ENCODE measurements around the gene RNF213.

Gene RNF213

GRCh38 chr17:80264205-80265075, 3.8 kb downstream of the RNF213 start:
- H3K4me3 ChIP-seq (ENCODE audit: low read depth, low read length): peak overlapping the region; percentile 49
- TF ChIP-seq CTCF (IDR thresholded peaks at IDR 0.05; ENCODE audit: low read depth, low read length): no peak

GRCh38 chr17:80265205-80266068, 4.8 kb downstream of the RNF213 start:
- H3K4me3 ChIP-seq (ENCODE audit: low read depth, low read length): no peak overlapping the region

GRCh38 chr17:80267391-80267790, 6.7 kb downstream of the RNF213 start:
- H3K4me3 ChIP-seq (ENCODE audit: low read depth, low read length): no peak overlapping the region
- no peak for TF ChIP-seq CTCF (IDR thresholded peaks at IDR 0.05; ENCODE audit: low read depth, low read length)

More at GRCh38 chr17:80265205-80266068, 4.8 kb downstream of the RNF213 start:
- TF ChIP-seq CTCF (IDR thresholded peaks at IDR 0.05; ENCODE audit: low read depth, low read length): no peak

- no peak overlapping the region for H3K4me3 ChIP-seq (ENCODE audit: low read depth, low read length)
- no peak for TF ChIP-seq CTCF (IDR thresholded peaks at IDR 0.05; ENCODE audit: low read depth, low read length)
These were observed 7.8 kb downstream of the RNF213 start for GRCh38 chr17:80268427-80268826.

GRCh38 chr17:80269405-80269807, 8.8 kb downstream of the RNF213 start:
- no peak overlapping the region for H3K4me3 ChIP-seq (ENCODE audit: low read depth, low read length)
- TF ChIP-seq CTCF (IDR thresholded peaks at IDR 0.05; ENCODE audit: low read depth, low read length): no peak

GRCh38 chr17:80270104-80270503, 9.5 kb downstream of the RNF213 start:
- TF ChIP-seq CTCF (IDR thresholded peaks at IDR 0.05; ENCODE audit: low read depth, low read length): no peak
- H3K4me3 ChIP-seq (ENCODE audit: low read depth, low read length): no peak overlapping the region

GRCh38 chr17:80270836-80271235, 10.2 kb downstream of the RNF213 start:
- no peak overlapping the region for H3K4me3 ChIP-seq (ENCODE audit: low read depth, low read length)
- no peak for TF ChIP-seq CTCF (IDR thresholded peaks at IDR 0.05; ENCODE audit: low read depth, low read length)
